BLaER1 (cell line): Measurements from ENCODE around the gene TNPO3.
A peak's percentile ranks its signal among the peaks of the same experiment; 100 is the strongest.

ENCODE experiments used
- H3K27ac ChIP-seq: shearing (Covaris generic); formaldehyde crosslinking; 2 replicates; pipeline ENCODE4 v1.8.1; 2022
- H3K27me3 ChIP-seq: shearing (Covaris generic); formaldehyde crosslinking; 2 replicates; pipeline ENCODE4 v1.8.1; 2022
- H3K36me3 ChIP-seq: shearing (Covaris generic); formaldehyde crosslinking; 2 replicates; pipeline ENCODE4 v1.8.1; 2022
- H3K4me1 ChIP-seq: shearing (Covaris generic); formaldehyde crosslinking; 2 replicates; pipeline ENCODE4 v1.8.1; 2022
- H3K4me2 ChIP-seq: shearing (Covaris generic); formaldehyde crosslinking; 2 replicates; pipeline ENCODE4 v1.8.1; 2022
- H3K4me3 ChIP-seq: shearing (Covaris generic); formaldehyde crosslinking; 2 replicates; pipeline ENCODE4 v1.8.1; 2022
- H3K9ac ChIP-seq: shearing (Covaris generic); formaldehyde crosslinking; 2 replicates; pipeline ENCODE4 v1.8.1; 2022
- H3K9me3 ChIP-seq: shearing (Covaris generic); formaldehyde crosslinking; 2 replicates; pipeline ENCODE4 v1.8.1; 2022
- H4K20me1 ChIP-seq: shearing (Covaris generic); formaldehyde crosslinking; 2 replicates; pipeline ENCODE4 v1.8.1; 2022
- Cebpa-rat ChIP-seq: shearing (Covaris generic); IDR thresholded peaks from 2 replicates; pipeline ENCODE4 v1.8.1; 2022

TNPO3 gene

DNA sequence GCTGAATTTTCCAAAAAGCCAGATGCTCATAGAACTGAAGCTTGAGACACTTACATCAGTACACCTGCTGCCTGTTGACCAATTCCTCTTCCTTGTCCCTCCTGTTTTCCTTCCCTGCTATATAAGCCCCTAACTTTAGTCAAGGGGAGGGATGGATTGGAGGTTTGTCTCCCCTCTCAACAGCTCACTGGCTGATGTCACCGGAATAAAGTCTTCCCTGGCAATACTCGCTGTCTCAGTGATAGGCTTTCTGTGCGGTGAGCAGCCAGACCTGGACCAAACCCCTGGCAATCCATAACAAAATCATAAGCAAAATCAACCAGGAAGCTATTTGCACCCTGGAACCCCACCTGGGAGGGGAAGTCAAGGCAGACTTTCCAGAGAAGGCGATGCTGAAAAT, 118.1 kb downstream of the TNPO3 start:
- peaks cover 58% of the 10 kb centered on the region for H3K27me3 ChIP-seq
- peaks cover 73% of the 10 kb centered on the region for H3K4me1 ChIP-seq
- H4K20me1 ChIP-seq, result no peaks in the 10 kb centered on the region
- TF ChIP-seq Cebpa-rat, result no peak
- H3K27ac ChIP-seq, result no peak overlapping the region
- H3K9me3 ChIP-seq, result no peaks in the 10 kb centered on the region
- no peak overlapping the region for H3K9ac ChIP-seq
- no peaks in the 10 kb centered on the region for H3K36me3 ChIP-seq
- no peak overlapping the region for H3K4me3 ChIP-seq
- H3K4me2 ChIP-seq, result no peak overlapping the region

DNA sequence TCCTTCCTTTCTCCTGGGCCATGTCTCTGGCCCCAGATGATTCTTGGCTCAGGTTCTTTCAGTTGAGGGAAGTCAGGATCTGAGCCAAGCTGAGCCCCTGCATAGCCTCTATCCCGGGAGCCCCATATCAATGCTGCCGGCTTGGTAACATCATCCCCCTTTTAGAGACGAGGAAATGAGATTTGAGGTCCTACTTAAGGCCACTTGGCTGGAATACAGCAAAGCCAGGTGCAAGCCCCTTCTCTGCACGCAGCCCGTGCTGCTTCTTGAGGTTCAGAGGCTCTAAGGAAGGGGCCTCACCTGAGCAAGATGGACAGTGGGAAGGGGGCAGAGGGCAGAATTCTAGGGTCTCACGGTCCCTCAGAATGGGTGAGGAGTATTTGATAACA, 119.6 kb downstream of the TNPO3 start:
- Histone ChIP-seq H3K4me1 (peaks cover 65% of the 10 kb centered on the region), H3K27me3 (peaks cover 58% of the 10 kb centered on the region)

GRCh38 chr7:128934361-128935341, 120.3 kb downstream of the TNPO3 start:
- Histone ChIP-seq H3K27me3 (peaks cover 51% of the 10 kb centered on the region), H3K27ac (no peak overlapping the region), H4K20me1 (no peaks in the 10 kb centered on the region), H3K36me3 (no peaks in the 10 kb centered on the region), H3K4me1 (peaks cover 59% of the 10 kb centered on the region), H3K9me3 (no peaks in the 10 kb centered on the region), H3K9ac (no peak overlapping the region), H3K4me3 (no peak overlapping the region), H3K4me2 (peak overlapping the region; percentile 82)
- no peak for TF ChIP-seq Cebpa-rat

More for the DNA sequence above, 119.6 kb downstream of the TNPO3 start:
- TF ChIP-seq Cebpa-rat, result no peak
- Histone ChIP-seq H3K4me2 (no peak overlapping the region), H3K36me3 (no peaks in the 10 kb centered on the region), H3K9me3 (no peaks in the 10 kb centered on the region), H3K4me3 (no peak overlapping the region), H4K20me1 (no peaks in the 10 kb centered on the region), H3K27ac (no peak overlapping the region), H3K9ac (no peak overlapping the region)

DNA sequence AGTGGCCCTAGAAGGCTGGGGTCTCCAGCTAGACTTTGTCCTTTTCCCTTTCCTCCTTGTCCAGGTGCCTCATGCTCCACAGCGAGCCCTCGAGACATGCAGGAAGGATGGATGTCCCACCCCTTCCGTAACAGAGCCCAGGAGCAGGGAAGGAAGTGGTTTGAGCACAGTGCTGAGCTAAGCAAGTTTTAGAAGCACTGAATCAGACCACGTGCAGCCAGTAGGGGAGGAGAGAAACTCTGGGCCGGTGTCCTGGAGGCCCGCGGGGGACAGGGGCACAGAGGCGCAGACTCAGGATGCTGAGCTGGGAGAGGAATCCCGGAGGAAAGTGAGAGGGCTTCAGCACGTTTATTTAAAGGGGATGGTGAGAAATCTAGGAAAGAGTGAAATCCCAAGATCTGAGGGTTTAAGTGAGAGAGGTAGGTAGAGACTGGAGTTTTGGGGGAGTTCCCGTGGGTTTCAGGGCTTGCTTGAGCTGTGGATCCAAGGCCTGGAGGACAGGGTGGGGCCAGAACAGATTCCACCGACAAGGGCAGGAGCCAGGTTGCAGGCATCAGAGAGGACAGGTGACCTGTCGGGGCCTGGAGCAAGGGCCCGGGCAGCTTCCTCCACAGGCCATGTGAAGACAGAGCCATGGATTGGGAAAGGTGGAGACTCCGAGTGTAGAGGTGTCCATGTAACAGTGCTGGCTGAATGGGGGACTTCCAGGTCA, 121.6 kb downstream of the TNPO3 start:
- no peak for TF ChIP-seq Cebpa-rat
- Histone ChIP-seq H3K27me3 (peaks cover 38% of the 10 kb centered on the region), H3K4me2 (peak overlapping the region; percentile 82), H3K4me1 (peaks cover 45% of the 10 kb centered on the region), H3K4me3 (peak overlapping the region; percentile 16; the same call in 1 of the 2 replicates), H3K9ac (no peak overlapping the region), H4K20me1 (no peaks in the 10 kb centered on the region), H3K9me3 (no peaks in the 10 kb centered on the region), H3K36me3 (no peaks in the 10 kb centered on the region), H3K27ac (peak overlapping the region; percentile 42)

GRCh38 chr7:128932862-128933179, 122.1 kb downstream of the TNPO3 start:
- H3K4me3 ChIP-seq, result peak overlapping the region; percentile 16; the same call in 1 of the 2 replicates
- H3K9ac ChIP-seq, result no peak overlapping the region
- TF ChIP-seq Cebpa-rat, result no peak
- H3K27me3 ChIP-seq, result peaks cover 33% of the 10 kb centered on the region
- no peaks in the 10 kb centered on the region for H3K9me3 ChIP-seq
- H3K36me3 ChIP-seq, result no peaks in the 10 kb centered on the region
- H3K4me2 ChIP-seq, result peak overlapping the region; percentile 82
- peak overlapping the region; percentile 42 for H3K27ac ChIP-seq
- H4K20me1 ChIP-seq, result no peaks in the 10 kb centered on the region
- peaks cover 40% of the 10 kb centered on the region for H3K4me1 ChIP-seq

DNA sequence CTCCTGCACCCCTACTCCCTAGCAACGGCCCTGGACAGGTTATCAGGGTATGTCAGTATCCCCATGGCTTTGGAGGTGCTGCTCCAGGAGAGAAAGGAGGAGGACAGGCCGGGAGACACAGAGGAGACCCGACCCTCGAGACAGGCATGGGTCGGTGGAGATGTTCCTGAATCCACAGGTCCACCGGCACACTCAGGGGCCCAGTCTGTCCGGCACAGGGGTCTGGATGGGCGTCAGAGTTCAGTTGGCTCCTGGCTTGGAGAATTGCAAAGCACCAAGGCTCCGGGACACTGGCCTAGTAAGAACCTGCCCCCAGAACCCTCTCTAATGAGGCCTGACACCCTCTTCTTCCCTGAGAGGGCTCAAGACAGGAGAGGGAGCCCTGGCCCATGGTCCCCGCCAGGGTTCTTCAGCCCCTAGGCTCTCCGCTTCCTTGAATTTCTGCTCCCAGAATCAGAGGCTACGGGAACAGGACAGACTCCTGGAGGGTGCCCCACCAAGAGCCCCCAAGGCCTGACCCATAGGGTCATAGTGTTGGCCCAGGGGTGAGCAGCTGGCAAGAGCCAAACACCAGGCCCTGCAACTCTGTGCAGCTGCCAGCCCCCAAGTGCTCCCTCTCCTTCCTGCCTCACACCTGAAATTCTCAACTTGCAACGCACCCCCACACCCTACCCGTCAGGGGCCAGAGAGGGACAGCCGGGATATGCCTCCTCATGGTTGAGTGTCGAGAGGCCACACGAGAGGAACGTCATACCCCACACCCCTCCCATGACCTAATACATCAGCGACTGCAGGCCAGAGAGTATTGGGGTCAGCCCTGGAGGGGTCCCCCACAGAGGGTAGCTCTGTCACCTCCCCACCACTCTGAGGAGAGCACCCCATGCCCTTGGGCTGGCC, 122.7 kb downstream of the TNPO3 start:
- peak overlapping the region; percentile 42 for H3K27ac ChIP-seq
- H3K27me3 ChIP-seq, result peaks cover 27% of the 10 kb centered on the region
- no peak overlapping the region for H3K4me3 ChIP-seq
- TF ChIP-seq Cebpa-rat, result no peak
- no peaks in the 10 kb centered on the region for H4K20me1 ChIP-seq
- no peaks in the 10 kb centered on the region for H3K36me3 ChIP-seq
- H3K4me1 ChIP-seq, result peaks cover 36% of the 10 kb centered on the region
- peak overlapping the region; percentile 82 for H3K4me2 ChIP-seq
- no peaks in the 10 kb centered on the region for H3K9me3 ChIP-seq
- H3K9ac ChIP-seq, result no peak overlapping the region

- no peaks in the 10 kb centered on the region for H3K36me3 ChIP-seq
- no peak for TF ChIP-seq Cebpa-rat
Observed at GRCh38 chr7:128931190-128931798, 123.6 kb downstream of the TNPO3 start.

DNA sequence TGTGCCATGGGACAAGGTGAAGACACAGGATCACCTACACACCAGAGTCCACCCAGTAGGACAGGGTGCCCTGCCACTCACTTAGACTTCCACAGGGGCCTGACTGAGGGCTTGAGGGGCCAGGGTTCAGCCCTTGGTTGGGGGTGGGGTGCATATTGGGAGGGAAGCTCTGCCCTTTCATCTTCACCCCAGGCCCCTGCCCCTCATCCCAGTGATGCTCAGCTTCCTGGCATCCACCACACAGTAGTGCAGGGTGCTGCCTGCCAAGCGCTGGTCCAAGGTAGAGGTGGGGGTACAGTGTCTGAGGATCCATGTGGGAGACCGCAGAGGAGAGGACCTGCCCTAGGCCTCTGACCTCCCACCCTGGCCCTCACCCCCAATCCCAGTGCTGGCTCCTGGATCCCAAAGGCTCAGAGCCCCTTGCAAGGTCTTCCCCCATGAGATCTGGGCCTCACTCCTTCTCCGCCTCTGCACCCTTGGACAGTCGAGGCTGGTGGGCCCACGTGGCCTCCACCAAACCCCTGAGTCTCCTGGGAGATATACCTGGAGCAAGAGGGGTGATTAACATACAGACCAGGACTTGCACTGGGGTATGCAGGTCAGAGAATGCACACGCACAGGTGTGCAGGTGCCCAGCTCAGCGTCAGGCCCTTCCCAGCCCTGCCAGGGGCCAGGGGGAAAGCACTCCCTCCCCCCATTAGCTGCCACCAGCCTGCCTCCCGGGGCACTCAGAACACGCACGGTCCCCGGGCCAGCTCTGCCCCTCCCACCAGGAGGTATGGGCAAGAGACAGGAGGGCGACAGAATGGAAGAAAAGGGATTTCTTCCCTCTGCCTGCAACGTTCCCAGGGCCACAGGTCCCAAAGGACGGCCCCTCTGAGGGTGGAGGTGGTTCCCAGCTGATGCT, 125.8 kb downstream of the TNPO3 start:
- Histone ChIP-seq H3K27me3 (no peaks in the 10 kb centered on the region), H3K9ac (no peak overlapping the region), H3K36me3 (no peaks in the 10 kb centered on the region), H3K9me3 (no peaks in the 10 kb centered on the region), H3K4me3 (no peak overlapping the region), H3K27ac (no peak overlapping the region), H3K4me2 (no peak overlapping the region), H4K20me1 (no peaks in the 10 kb centered on the region), H3K4me1 (peaks cover 40% of the 10 kb centered on the region)
- TF ChIP-seq Cebpa-rat, result no peak

More at GRCh38 chr7:128931190-128931798, 123.6 kb downstream of the TNPO3 start:
- no peak overlapping the region for H3K9ac ChIP-seq
- no peak overlapping the region for H3K4me2 ChIP-seq
- H3K9me3 ChIP-seq, result no peaks in the 10 kb centered on the region
- H3K4me3 ChIP-seq, result no peak overlapping the region
- peaks cover 43% of the 10 kb centered on the region for H3K4me1 ChIP-seq
- H3K27me3 ChIP-seq, result peaks cover 17% of the 10 kb centered on the region
- H3K27ac ChIP-seq, result no peak overlapping the region
- no peaks in the 10 kb centered on the region for H4K20me1 ChIP-seq
